ENCODE results near the gene LEMD2.

LEMD2 gene

DNA sequence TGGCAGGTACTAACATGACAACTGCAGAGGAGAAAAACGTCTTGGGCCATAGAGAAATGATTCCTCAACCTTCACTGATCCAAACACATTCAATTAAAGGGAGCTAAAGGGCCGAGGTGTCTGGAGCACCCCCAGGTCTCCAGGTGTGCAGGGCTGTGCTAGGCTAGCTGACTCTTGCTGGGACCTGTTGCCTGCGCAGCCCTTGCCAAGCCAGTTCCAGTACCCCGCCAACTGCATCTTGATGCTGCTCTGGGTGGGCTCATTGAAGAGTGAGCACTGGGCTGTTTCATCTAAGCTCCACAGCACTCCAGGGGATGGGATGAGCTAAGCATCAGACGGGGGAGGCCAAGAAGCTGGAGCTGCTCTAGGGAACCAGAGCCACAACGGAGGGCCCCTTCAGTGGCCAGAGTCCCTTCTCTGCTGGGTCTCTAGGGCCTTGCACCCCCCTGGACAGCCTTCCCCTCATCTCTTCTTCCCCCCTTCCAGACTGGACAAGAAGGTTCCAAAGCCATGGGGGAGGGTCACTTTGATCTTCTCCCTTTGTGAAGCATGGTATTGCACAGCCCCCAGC is 15.9 kb downstream of the LEMD2 start:
- H3K36me3 ChIP-seq (ENCODE audit: control insufficient read depth, insufficient read depth, low read length), result peaks cover 32% of the 10 kb centered on the region
- no peaks in the 10 kb centered on the region for H3K27me3 ChIP-seq (replicated peaks; ENCODE audit: control insufficient read depth, insufficient read depth, low read length)
- TF ChIP-seq, protein P1, sequence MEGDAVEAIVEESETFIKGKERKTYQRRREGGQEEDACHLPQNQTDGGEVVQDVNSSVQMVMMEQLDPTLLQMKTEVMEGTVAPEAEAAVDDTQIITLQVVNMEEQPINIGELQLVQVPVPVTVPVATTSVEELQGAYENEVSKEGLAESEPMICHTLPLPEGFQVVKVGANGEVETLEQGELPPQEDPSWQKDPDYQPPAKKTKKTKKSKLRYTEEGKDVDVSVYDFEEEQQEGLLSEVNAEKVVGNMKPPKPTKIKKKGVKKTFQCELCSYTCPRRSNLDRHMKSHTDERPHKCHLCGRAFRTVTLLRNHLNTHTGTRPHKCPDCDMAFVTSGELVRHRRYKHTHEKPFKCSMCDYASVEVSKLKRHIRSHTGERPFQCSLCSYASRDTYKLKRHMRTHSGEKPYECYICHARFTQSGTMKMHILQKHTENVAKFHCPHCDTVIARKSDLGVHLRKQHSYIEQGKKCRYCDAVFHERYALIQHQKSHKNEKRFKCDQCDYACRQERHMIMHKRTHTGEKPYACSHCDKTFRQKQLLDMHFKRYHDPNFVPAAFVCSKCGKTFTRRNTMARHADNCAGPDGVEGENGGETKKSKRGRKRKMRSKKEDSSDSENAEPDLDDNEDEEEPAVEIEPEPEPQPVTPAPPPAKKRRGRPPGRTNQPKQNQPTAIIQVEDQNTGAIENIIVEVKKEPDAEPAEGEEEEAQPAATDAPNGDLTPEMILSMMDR (IDR thresholded peaks at IDR 0.05; ENCODE audit: insufficient read depth, low read length, poor library complexity, severe bottlenecking), result no peak
- no peak for DNase-seq (ENCODE audit: extremely low read depth, insufficient read length)
- no peak overlapping the region for H3K4me3 ChIP-seq (replicated peaks; ENCODE audit: low read depth, low read length)

DNA sequence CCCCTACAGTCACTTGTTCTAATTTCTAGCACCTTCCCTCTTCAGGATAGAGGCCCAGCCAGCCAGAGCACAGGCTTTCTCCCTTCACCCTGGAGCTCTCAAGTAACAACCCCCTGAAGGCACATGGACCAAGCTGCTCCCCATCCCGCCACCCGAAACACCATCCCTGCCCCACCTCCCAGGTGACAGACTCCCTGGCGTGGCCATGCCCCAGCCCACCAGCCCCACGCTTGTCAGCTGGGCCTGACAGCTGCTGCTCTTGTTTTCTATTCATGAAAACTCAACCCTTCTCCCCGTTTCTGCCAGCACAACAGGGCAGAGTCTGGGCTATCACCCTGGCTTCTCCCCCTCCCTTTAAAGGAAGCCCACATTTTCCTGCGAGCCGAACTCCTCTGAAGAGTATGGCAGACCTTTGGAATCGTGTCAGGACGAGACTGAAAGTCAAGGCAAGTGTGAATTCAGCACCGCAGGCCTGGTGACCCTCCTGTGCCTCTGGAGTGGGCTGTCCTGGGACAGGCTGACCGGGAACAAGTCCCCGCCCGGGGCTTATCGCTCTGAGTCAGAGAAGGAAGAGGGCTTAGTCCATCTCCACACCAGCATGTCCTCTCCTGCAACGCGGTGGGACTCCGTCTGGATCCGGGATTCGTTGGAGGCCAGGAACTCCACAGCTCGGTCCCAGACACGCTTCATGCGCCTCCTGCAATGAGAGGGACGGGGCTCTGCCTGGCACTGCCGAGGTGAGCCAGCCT is 16.7 kb downstream of the LEMD2 start:
- Histone ChIP-seq H3K36me3 (ENCODE audit: control insufficient read depth, insufficient read depth, low read length) (peaks cover 27% of the 10 kb centered on the region), H3K4me3 (replicated peaks; ENCODE audit: low read depth, low read length) (no peak overlapping the region), H3K27me3 (replicated peaks; ENCODE audit: control insufficient read depth, insufficient read depth, low read length) (no peaks in the 10 kb centered on the region)
- DNase-seq (ENCODE audit: extremely low read depth, insufficient read length), result no peak
- TF ChIP-seq, protein P1 (IDR thresholded peaks at IDR 0.05; ENCODE audit: insufficient read depth, low read length, poor library complexity, severe bottlenecking), result no peak

DNA sequence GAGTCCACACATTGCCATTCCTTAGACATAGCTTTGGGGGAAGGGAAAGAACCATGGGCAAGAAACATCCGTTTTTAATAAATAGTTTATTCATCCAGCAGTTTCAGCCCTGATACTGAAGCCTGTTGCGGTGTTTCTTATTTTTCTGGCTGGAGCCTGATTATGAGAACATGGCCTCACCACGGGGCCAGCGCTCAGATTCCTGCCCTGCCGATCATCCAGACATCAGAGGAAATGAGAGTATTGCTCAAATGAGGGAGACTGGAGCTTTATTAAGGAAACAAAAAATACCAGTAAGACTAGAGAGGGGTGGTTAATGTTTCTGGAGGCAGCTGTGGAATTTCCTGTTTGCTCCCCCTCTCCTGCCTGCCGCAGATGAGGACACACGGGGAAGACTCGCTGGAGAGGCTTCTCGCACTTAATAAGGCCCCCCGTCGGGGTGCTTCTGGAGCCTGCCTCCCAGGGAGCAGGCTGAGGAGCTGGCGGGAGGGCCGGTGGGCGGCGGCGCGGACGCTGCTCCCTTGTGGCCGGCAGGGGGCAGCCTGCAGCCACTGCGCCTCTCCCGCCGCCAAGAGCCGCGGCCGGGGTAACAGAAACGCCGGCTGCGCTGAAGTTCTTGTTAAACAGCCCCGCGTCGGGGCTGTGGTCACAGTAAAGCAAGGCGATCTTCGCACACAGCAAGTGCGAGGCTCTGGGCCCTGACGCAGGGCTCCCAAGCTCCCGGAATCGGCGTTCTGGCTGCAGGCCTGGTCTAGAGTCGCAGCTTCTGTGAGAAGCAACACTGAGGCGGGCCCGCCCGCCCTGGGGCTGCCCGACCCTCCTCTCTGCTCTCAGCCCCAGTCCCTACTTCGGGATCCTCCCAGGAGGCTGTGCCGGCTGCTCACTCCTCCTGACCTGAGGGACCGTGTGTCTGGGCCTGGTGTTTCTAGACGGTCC is 17.5 kb downstream of the LEMD2 start:
- Histone ChIP-seq H3K4me3 (replicated peaks; ENCODE audit: low read depth, low read length) (no peak overlapping the region), H3K27me3 (replicated peaks; ENCODE audit: control insufficient read depth, insufficient read depth, low read length) (no peaks in the 10 kb centered on the region; the same call in 1 of the 2 replicates), H3K36me3 (ENCODE audit: control insufficient read depth, insufficient read depth, low read length) (peaks cover 20% of the 10 kb centered on the region)
- TF ChIP-seq, protein P1 (IDR thresholded peaks at IDR 0.05; ENCODE audit: insufficient read depth, low read length, poor library complexity, severe bottlenecking), result peak; percentile 65
- peak; percentile 57 for DNase-seq (ENCODE audit: extremely low read depth, insufficient read length)

DNA sequence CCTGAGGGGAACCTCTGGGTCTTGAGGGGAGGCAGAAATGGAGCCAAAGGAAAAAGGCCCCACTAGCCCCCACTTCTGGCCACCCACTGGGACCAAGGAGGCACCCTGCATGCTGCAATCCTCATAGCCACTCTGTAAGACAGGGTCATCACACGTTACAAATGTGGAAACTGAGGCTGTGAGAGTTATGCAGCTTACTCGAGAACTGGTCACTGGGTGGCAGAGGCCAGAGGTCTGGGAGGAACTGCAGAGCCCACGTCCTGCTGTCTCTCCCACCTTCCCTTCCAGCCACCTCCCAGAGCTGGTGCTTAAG is 18.1 kb downstream of the LEMD2 start:
- Histone ChIP-seq H3K27me3 (replicated peaks; ENCODE audit: control insufficient read depth, insufficient read depth, low read length) (no peaks in the 10 kb centered on the region; the same call in 1 of the 2 replicates), H3K36me3 (ENCODE audit: control insufficient read depth, insufficient read depth, low read length) (peaks cover 19% of the 10 kb centered on the region), H3K4me3 (replicated peaks; ENCODE audit: low read depth, low read length) (no peak overlapping the region)
- DNase-seq (ENCODE audit: extremely low read depth, insufficient read length), result no peak
- TF ChIP-seq, protein P1 (IDR thresholded peaks at IDR 0.05; ENCODE audit: insufficient read depth, low read length, poor library complexity, severe bottlenecking), result no peak

DNA sequence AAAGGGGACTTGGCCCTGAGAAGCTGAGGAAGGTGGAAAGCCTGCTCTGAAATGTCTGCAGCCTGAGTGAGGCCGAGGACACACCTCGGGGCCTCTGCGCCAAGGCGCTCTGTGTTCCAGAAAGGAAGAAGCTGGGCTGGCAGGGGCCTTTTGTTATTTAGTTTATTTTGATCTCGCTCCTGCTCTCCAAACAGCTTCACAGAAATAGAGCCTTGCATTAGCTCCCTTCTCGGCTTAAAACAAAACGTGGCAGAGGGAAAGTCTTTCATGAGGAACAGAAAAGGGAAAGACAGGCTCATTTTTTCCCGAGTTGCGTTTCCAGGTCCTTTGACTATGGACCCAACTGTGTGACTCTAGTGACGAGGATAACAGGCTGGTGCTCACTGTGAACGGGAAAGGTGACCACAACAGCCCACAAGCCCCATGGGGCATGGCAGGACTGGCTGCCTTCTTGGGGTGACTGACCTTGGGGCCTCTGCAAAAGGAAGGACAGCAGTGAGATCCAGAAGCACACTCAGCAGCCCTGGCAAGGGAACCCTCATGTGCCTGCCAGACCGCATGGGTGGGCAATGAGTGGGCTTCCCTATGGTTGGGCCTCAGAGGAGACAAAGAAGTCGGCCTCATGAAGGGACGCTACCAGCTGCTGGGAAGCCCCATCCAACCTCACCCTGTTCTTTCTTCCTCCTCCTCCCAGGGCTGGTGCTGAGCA is 18.7 kb downstream of the LEMD2 start:
- no peaks in the 10 kb centered on the region; the same call in 1 of the 2 replicates for H3K27me3 ChIP-seq (replicated peaks; ENCODE audit: control insufficient read depth, insufficient read depth, low read length)
- no peak overlapping the region for H3K4me3 ChIP-seq (replicated peaks; ENCODE audit: low read depth, low read length)
- TF ChIP-seq, protein P1 (IDR thresholded peaks at IDR 0.05; ENCODE audit: insufficient read depth, low read length, poor library complexity, severe bottlenecking), result no peak
- H3K36me3 ChIP-seq (ENCODE audit: control insufficient read depth, insufficient read depth, low read length), result peaks cover 17% of the 10 kb centered on the region
- no peak for DNase-seq (ENCODE audit: extremely low read depth, insufficient read length)

Measured in GM06990 (cell line).